Type B pancreatic cell (in vitro differentiated cells): Measurements from ENCODE around the gene TNFRSF12A. TPM values are rescaled to one million over a fixed set of nuclear protein-coding genes. Genes with fewer than 3 reads are reported as not detected.
A peak's percentile ranks its signal among the peaks of the same experiment; 100 is the strongest.

ENCODE experiments used
- DNase-seq: peaks from one replicate; pipeline ENCODE4 v3.0.0; 2021; ENCODE audit warnings: mixed read lengths; ENCODE audit not compliant: unreplicated experiment; ENCODE audit errors: extremely low spot score
- H3K27ac Mint-ChIP-seq: 2 replicates; pipeline ENCODE4 v1.8.0; 2021; ENCODE audit warnings: mild to moderate bottlenecking, mixed read lengths
- H3K27me3 Mint-ChIP-seq: 2 replicates; pipeline ENCODE4 v1.8.0; 2021; ENCODE audit warnings: mixed read lengths
- H3K36me3 Mint-ChIP-seq: 2 replicates; pipeline ENCODE4 v1.8.0; 2021; ENCODE audit warnings: mixed read lengths
- H3K4me1 Mint-ChIP-seq: one replicate; pipeline ENCODE4 v1.8.0; 2021; ENCODE audit warnings: mixed read lengths; ENCODE audit not compliant: unreplicated experiment
- H3K4me3 Mint-ChIP-seq: 2 replicates; pipeline ENCODE4 v1.8.0; 2021; ENCODE audit warnings: mild to moderate bottlenecking, mixed read lengths
- H3K9me3 Mint-ChIP-seq: 2 replicates; pipeline ENCODE4 v1.8.0; 2021; ENCODE audit warnings: mixed read lengths
- total RNA-seq: library from RNA; stranded (reverse); gene quantifications from 2 replicates; pipeline ENCODE4 v1.2.1, GENCODE V29; 2021; ENCODE audit warnings: low replicate concordance
- TF ChIP-seq, protein P1 (sequence below): fragments of 200-600 bp; sonication (generic); conservative IDR thresholded peaks from 2 replicates; pipeline ENCODE4 v1.5.0; 2021; ENCODE audit warnings: antibody characterized with exemption, mild to moderate bottlenecking

Gene TNFRSF12A
- total RNA-seq, 1 donor from 2014 or later = 24.0 TPM

GRCh38 chr16:3022684-3023414 is 2.7 kb downstream of the TNFRSF12A start:
- Mint-ChIP-seq H3K4me3 (peak overlapping the region; percentile 94), H3K27ac (peak overlapping the region; percentile 98), H3K27me3 (peaks cover 12% of the 10 kb centered on the region), H3K4me1 (peaks cover 36% of the 10 kb centered on the region), H3K36me3 (peaks cover 5% of the 10 kb centered on the region), H3K9me3 (no peaks in the 10 kb centered on the region)
- TF ChIP-seq, protein P1, sequence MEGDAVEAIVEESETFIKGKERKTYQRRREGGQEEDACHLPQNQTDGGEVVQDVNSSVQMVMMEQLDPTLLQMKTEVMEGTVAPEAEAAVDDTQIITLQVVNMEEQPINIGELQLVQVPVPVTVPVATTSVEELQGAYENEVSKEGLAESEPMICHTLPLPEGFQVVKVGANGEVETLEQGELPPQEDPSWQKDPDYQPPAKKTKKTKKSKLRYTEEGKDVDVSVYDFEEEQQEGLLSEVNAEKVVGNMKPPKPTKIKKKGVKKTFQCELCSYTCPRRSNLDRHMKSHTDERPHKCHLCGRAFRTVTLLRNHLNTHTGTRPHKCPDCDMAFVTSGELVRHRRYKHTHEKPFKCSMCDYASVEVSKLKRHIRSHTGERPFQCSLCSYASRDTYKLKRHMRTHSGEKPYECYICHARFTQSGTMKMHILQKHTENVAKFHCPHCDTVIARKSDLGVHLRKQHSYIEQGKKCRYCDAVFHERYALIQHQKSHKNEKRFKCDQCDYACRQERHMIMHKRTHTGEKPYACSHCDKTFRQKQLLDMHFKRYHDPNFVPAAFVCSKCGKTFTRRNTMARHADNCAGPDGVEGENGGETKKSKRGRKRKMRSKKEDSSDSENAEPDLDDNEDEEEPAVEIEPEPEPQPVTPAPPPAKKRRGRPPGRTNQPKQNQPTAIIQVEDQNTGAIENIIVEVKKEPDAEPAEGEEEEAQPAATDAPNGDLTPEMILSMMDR = no peak
- no peak for DNase-seq

DNA sequence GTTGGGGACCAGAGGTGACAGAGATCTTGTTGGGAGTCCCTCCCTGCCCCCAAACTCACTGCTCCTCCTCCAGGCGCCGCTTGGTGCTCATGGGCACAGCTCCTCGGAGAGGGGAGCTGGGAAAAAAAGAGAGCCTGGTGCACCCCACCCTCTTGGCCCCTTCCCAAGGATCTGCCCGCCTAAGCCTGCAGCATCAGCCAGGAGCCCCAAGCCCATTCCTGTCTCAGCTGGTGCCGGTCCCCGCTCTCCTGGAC is 3.2 kb downstream of the TNFRSF12A start:
- Mint-ChIP-seq H3K27ac (peak overlapping the region; percentile 98), H3K36me3 (peaks cover 5% of the 10 kb centered on the region), H3K9me3 (no peaks in the 10 kb centered on the region), H3K4me3 (peak overlapping the region; percentile 94), H3K4me1 (peaks cover 36% of the 10 kb centered on the region), H3K27me3 (peaks cover 8% of the 10 kb centered on the region)
- TF ChIP-seq, protein P1 = no peak
- no peak for DNase-seq

- peak; percentile 95 for DNase-seq
- peaks cover 5% of the 10 kb centered on the region for H3K36me3 Mint-ChIP-seq
Observed at GRCh38 chr16:3023669-3024478, 3.7 kb downstream of the TNFRSF12A start, which contains the start of the genes HCFC1R1 and THOC6. TSS of gene HCFC1R1 (minus strand) at chr16:3023942. CDS start at chr16:3023941, 1 bp downstream. TSS of gene THOC6 (plus strand) at chr16:3024035. CDS start at chr16:3024327, 292 bp downstream.

DNA sequence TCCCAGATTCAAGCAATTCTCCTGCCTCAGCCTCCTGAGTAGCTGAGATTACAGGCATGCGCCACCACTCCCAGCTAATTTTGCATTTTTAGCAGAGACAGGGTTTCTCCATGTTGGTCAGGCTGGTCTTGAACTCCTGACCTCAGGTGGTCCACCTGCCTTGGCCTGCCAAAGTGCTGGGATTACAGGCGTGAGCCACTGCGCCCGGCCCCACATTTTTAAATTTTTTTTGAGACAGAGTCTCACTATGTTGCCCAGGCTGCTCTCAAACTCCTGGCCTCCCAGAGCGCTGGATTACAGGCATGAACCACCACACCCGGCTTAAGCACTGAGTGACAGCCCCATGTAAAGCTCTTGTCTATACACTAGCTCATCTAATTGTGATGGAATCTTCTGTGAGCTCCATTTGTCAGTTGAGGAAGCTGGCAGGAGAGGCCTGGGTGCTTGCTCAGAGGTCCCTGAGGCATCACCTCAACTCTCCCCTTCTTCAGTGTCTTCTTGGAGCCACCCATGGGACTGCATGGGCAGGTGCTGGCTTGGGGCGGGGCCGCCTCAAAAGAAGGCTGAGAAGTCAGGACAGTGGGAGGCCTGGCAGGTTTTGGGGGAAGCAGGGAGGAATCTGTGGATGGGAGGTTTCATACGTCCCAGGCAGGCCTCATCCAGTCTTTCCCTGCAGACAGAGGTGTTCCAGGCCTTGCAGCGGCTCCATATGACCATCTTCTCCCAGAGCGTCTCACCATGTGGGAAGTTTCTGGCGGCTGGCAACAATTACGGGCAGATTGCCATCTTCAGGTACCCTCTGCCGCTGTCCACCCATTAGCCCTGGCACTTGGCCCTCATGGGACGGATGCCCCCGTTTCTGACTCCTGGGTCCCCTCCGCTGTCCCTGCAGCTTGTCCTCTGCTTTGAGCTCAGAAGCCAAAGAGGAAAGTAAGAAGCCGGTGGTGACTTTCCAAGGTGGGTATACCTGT is 5.1 kb downstream of the TNFRSF12A start:
- peaks cover 9% of the 10 kb centered on the region for H3K27me3 Mint-ChIP-seq
- TF ChIP-seq, protein P1 = no peak
- no peak for DNase-seq
- no peaks in the 10 kb centered on the region for H3K9me3 Mint-ChIP-seq
- peaks cover 37% of the 10 kb centered on the region for H3K4me1 Mint-ChIP-seq
- H3K27ac Mint-ChIP-seq = no peak overlapping the region
- peak overlapping the region; percentile 20 for H3K4me3 Mint-ChIP-seq
- H3K36me3 Mint-ChIP-seq = peaks cover 9% of the 10 kb centered on the region

More at GRCh38 chr16:3023669-3024478, 3.7 kb downstream of the TNFRSF12A start, which contains the start of the genes HCFC1R1 and THOC6:
- TF ChIP-seq, protein P1 = no peak
- Mint-ChIP-seq H3K9me3 (no peaks in the 10 kb centered on the region), H3K27ac (peak within 1 kb of the TSS; percentile 98), H3K27me3 (peaks cover 8% of the 10 kb centered on the region), H3K4me3 (peak within 1 kb of the TSS; percentile 94), H3K4me1 (peaks cover 36% of the 10 kb centered on the region)

- TF ChIP-seq, protein P1 = no peak
- H3K4me1 Mint-ChIP-seq = peaks cover 37% of the 10 kb centered on the region
- DNase-seq = no peak
Observed at GRCh38 chr16:3026003-3026378, 5.8 kb downstream of the TNFRSF12A start.

More at GRCh38 chr16:3026003-3026378, 5.8 kb downstream of the TNFRSF12A start:
- peak overlapping the region; percentile 20 for H3K4me3 Mint-ChIP-seq
- peaks cover 9% of the 10 kb centered on the region for H3K36me3 Mint-ChIP-seq
- H3K9me3 Mint-ChIP-seq = no peaks in the 10 kb centered on the region
- peak overlapping the region; percentile 8 for H3K27ac Mint-ChIP-seq
- peaks cover 9% of the 10 kb centered on the region for H3K27me3 Mint-ChIP-seq
